HL-60 (cell line): ENCODE measurements around the gene NKX6-2.

Source experiments
- DNase-seq, 2 experiments: peaks; one replicate each; pipeline ENCODE4 v3.0.0-alpha.2; 2010 to 2020; ENCODE audit warnings: low read depth in 1 of 2, low spot score in 1 of 2
- H3K27ac ChIP-seq: fragments of 250-450 bp; sonication (Bioruptor Pico); replicated peaks from 2 replicates; pipeline ENCODE4 v1.5.1; 2020; ENCODE audit warnings: mild to moderate bottlenecking, moderate library complexity
- H3K27me3 ChIP-seq: fragments of 250-450 bp; sonication (Bioruptor Pico); 2 replicates; pipeline ENCODE4 v1.5.1; 2021; ENCODE audit warnings: mild to moderate bottlenecking, moderate library complexity; ENCODE audit not compliant: insufficient read depth, poor library complexity, severe bottlenecking
- H3K4me3 ChIP-seq: replicated peaks from 2 replicates; pipeline ENCODE4 v1.5.1; 2011; ENCODE audit warnings: mild to moderate bottlenecking, control low read depth, low read length; ENCODE audit not compliant: insufficient read depth
- GABPA ChIP-seq: IDR thresholded peaks from 2 replicates; pipeline ENCODE4 v1.6.1; 2012; ENCODE audit warnings: low read depth
- POLR2AphosphoS5 ChIP-seq: IDR thresholded peaks from 2 replicates; pipeline ENCODE4 v1.6.1; 2012; ENCODE audit warnings: low read depth
- SPI1 ChIP-seq: IDR thresholded peaks from 2 replicates; pipeline ENCODE4 v1.6.1; 2012; ENCODE audit warnings: low read depth, mild to moderate bottlenecking, borderline replicate concordance
- TF ChIP-seq, protein P1 (sequence below): IDR thresholded peaks from one replicate; pipeline ENCODE4 v1.5.1; 2011; ENCODE audit warnings: low read length, control low read depth, inconsistent platforms; ENCODE audit not compliant: insufficient read depth
- TF ChIP-seq, protein P2 (sequence below): IDR thresholded peaks from 2 replicates; pipeline ENCODE4 v1.6.1; 2012; ENCODE audit warnings: low read depth; ENCODE audit not compliant: insufficient replicate concordance

Gene NKX6-2

DNA sequence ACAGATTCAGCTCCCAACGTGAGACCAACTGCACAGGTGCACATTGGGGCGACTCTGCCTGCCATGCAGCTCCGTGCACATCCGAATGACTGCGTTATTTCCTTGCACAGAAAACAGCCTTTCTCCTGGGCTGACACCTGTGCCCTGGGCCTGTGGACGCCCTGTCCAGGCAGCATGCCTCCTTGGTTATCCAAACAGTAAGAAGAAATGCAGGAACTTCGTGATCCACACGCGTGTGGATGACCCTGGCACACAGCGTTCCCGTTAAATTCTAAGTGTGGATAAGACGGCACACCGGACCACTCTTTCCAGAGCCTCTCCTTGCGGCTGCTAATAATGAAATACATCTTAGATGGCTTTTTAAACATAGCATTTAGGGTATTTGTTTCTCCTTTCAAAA, 39.6 kb downstream of the NKX6-2 start:
- Histone ChIP-seq H3K27me3 (no peaks in the 10 kb centered on the region), H3K27ac (no peak overlapping the region), H3K4me3 (no peak overlapping the region)
- no peak for DNase-seq
- no peak for TF ChIP-seq SPI1
- TF ChIP-seq GABPA: no peak
- TF ChIP-seq, protein P1, sequence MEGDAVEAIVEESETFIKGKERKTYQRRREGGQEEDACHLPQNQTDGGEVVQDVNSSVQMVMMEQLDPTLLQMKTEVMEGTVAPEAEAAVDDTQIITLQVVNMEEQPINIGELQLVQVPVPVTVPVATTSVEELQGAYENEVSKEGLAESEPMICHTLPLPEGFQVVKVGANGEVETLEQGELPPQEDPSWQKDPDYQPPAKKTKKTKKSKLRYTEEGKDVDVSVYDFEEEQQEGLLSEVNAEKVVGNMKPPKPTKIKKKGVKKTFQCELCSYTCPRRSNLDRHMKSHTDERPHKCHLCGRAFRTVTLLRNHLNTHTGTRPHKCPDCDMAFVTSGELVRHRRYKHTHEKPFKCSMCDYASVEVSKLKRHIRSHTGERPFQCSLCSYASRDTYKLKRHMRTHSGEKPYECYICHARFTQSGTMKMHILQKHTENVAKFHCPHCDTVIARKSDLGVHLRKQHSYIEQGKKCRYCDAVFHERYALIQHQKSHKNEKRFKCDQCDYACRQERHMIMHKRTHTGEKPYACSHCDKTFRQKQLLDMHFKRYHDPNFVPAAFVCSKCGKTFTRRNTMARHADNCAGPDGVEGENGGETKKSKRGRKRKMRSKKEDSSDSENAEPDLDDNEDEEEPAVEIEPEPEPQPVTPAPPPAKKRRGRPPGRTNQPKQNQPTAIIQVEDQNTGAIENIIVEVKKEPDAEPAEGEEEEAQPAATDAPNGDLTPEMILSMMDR: no peak
- TF ChIP-seq, protein P2, sequence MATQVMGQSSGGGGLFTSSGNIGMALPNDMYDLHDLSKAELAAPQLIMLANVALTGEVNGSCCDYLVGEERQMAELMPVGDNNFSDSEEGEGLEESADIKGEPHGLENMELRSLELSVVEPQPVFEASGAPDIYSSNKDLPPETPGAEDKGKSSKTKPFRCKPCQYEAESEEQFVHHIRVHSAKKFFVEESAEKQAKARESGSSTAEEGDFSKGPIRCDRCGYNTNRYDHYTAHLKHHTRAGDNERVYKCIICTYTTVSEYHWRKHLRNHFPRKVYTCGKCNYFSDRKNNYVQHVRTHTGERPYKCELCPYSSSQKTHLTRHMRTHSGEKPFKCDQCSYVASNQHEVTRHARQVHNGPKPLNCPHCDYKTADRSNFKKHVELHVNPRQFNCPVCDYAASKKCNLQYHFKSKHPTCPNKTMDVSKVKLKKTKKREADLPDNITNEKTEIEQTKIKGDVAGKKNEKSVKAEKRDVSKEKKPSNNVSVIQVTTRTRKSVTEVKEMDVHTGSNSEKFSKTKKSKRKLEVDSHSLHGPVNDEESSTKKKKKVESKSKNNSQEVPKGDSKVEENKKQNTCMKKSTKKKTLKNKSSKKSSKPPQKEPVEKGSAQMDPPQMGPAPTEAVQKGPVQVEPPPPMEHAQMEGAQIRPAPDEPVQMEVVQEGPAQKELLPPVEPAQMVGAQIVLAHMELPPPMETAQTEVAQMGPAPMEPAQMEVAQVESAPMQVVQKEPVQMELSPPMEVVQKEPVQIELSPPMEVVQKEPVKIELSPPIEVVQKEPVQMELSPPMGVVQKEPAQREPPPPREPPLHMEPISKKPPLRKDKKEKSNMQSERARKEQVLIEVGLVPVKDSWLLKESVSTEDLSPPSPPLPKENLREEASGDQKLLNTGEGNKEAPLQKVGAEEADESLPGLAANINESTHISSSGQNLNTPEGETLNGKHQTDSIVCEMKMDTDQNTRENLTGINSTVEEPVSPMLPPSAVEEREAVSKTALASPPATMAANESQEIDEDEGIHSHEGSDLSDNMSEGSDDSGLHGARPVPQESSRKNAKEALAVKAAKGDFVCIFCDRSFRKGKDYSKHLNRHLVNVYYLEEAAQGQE: no peak

DNA sequence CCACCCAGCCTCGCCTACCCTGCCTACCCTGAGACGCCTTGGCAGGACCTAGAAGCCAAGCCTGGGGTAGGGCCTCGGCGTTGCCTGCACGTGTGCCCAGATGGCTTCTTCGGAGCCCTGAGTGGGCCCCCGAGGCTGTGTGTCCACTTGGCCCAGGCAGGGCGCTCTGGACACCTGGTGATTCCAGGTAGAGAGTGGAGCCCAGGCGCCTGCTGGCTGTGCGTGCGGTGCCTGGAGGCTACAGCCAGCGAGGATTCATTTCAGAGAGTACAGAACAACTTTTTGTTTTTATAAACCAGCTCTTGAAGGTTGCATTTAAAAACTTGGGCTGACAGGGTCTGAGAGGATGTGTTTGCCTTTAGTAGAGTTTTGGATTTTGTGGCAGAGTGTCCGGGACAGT, 40.0 kb downstream of the NKX6-2 start:
- TF ChIP-seq, protein P1: no peak
- TF ChIP-seq GABPA: no peak
- TF ChIP-seq, protein P2: no peak
- TF ChIP-seq SPI1: no peak
- no peak for TF ChIP-seq POLR2AphosphoS5
- no peak overlapping the region for H3K27ac ChIP-seq
- DNase-seq: no peak
- H3K27me3 ChIP-seq: no peaks in the 10 kb centered on the region
- H3K4me3 ChIP-seq: no peak overlapping the region

DNA sequence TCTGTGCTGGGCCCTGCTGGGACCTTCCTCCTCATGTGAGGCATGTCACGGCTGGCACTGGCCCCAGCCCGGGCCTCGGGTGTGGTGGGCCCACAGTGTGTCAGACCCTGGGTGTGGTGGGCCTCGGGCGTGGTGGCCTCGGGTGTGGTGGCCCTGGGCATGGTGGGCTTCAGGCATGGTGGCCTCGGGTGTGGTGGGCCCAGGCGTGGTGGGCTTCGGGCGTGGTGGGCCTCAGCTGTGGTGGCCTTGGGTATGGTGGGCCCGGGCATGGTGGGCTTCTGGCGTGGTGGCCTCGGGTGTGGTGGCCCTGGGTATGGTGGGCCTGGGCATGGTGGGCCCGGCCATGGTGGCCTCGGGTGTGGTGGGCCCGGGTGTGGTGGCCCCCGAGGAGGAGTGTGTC, 40.4 kb downstream of the NKX6-2 start:
- H3K27ac ChIP-seq: no peak overlapping the region
- TF ChIP-seq, protein P1: no peak
- no peak for TF ChIP-seq GABPA
- TF ChIP-seq SPI1: no peak
- TF ChIP-seq, protein P2: no peak
- TF ChIP-seq POLR2AphosphoS5: no peak
- H3K27me3 ChIP-seq: no peaks in the 10 kb centered on the region
- DNase-seq: no peak
- no peak overlapping the region for H3K4me3 ChIP-seq
